ENCODE measurements around the gene CADPS. TPM values are rescaled to one million over a fixed set of nuclear protein-coding genes. Genes with fewer than 3 reads are reported as not detected.
A peak's percentile ranks its signal among the peaks of the same experiment; 100 is the strongest.

Gene CADPS
- polyA plus RNA-seq, 1 of the 3 experiments (the other 2 are of a cell fraction) = 5.8 TPM

GRCh38 chr3:62873451-62873760 lies 1.8 kb downstream of the CADPS start:
- Histone ChIP-seq H3K4me3 (ENCODE audit: low read depth in 2 of 2, low read length in 1 of 2) (peak overlapping the region; percentile 61 to 66), H4K20me1 (ENCODE audit: insufficient read depth) (no peaks in the 10 kb centered on the region), H3K4me2 (peak overlapping the region; percentile 83), H2AFZ (ENCODE audit: low read depth) (peak overlapping the region; percentile 84; the same call in 1 of the 2 replicates), H3K36me3 (replicated peaks in 1 of 2; ENCODE audit: control insufficient read depth in 1 of 2, insufficient read depth in 2 of 2, low read length in 1 of 2) (no peaks in the 10 kb centered on the region), H3K9ac (peak overlapping the region; percentile 45; the same call in 1 of the 2 replicates), H3K9me3 (no peaks in the 10 kb centered on the region), H3K9me2 (no peaks in the 10 kb centered on the region), H3K27ac (ENCODE audit: low read depth in 2 of 2, low read length in 1 of 2) (peak overlapping the region; percentile 62 to 63; a peak in 3 of 4 replicates), H3K27me3 (ENCODE audit: insufficient read depth) (no peaks in the 10 kb centered on the region), H3K4me1 (ENCODE audit: control insufficient read depth in 1 of 2, insufficient read depth in 2 of 2, low read depth in 1 of 2, low read length in 1 of 2) (peaks cover 0 to 15% of the 10 kb centered on the region in 2 experiments; a peak in 2 of 4 replicates), H3K79me2 (ENCODE audit: insufficient read depth) (no peaks in the 10 kb centered on the region; the same call in 1 of the 2 replicates), H3F3A (replicated peaks; ENCODE audit: insufficient read depth) (peaks cover 20% of the 10 kb centered on the region)
- POLR2A ChIA-PET = interaction anchor here (0.9 kb wide), 1 partner anchor 13 kb away, joined by 3 read pairs; no protein-coding TSS in a partner anchor
- DNase-seq = no peak
- TF ChIP-seq FOXM1 (IDR thresholded peaks at IDR 0.05; ENCODE audit: low read depth) (no peak), FOSL2 (IDR thresholded peaks at IDR 0.05; ENCODE audit: borderline replicate concordance, low read depth) (no peak), NRF1 (IDR thresholded peaks at IDR 0.05; ENCODE audit: low read depth, low read length) (no peak), USF2 (IDR thresholded peaks at IDR 0.05; ENCODE audit: borderline replicate concordance, low read depth, low read length) (no peak), EZH2phosphoT487 (IDR thresholded peaks at IDR 0.05; ENCODE audit: borderline replicate concordance, low read depth) (no peak), ZBTB33 (IDR thresholded peaks at IDR 0.05; ENCODE audit: borderline replicate concordance, low read depth) (no peak), MXI1 (IDR thresholded peaks at IDR 0.05; ENCODE audit: low read depth, low read length) (no peak), GATA2 (CRISPR knock-in tag; IDR thresholded peaks at IDR 0.05) (0 out of 2 replicates have a peak, but pooled peaks have one; percentile 64), TCF12 (IDR thresholded peaks at IDR 0.05) (peak; percentile 33; the same call in 1 of the 2 replicates), SMC3 (IDR thresholded peaks at IDR 0.05; ENCODE audit: low read depth, low read length) (no peak), RCOR1 (IDR thresholded peaks at IDR 0.05; ENCODE audit: low read length) (no peak)
- CTCF ChIA-PET = interaction anchor here (0.7 to 6.6 kb wide), 20 partner anchors 10 to 355 kb away, joined by 3 to 57 read pairs (median 4); no protein-coding TSS in a partner anchor
- WGBS (ENCODE audit: low lambda C conversion rate) = 21% methylated on average over 4 of the region's 4 CpGs

GRCh38 chr3:62872318-62872717 lies 2.9 kb downstream of the CADPS start:
- TF ChIP-seq IRF3 (IDR thresholded peaks at IDR 0.05; ENCODE audit: low read depth, low read length) (no peak), TEAD4 (IDR thresholded peaks at IDR 0.05; ENCODE audit: borderline replicate concordance, insufficient read depth) (no peak), GABPA (IDR thresholded peaks at IDR 0.05; ENCODE audit: low read depth) (no peak), TCF12 (IDR thresholded peaks at IDR 0.05) (no peak), CHD2 (IDR thresholded peaks at IDR 0.05; ENCODE audit: low read length, partially characterized antibody) (no peak), SIN3A (IDR thresholded peaks at IDR 0.05; ENCODE audit: borderline replicate concordance, low read depth, low read length) (no peak), RAD21 (IDR thresholded peaks at IDR 0.05; ENCODE audit: low read length) (no peak), NFIC (IDR thresholded peaks at IDR 0.05; ENCODE audit: borderline replicate concordance) (no peak)
- Histone ChIP-seq H3K4me1 (ENCODE audit: control insufficient read depth in 1 of 2, insufficient read depth in 2 of 2, low read depth in 1 of 2, low read length in 1 of 2) (peaks cover 0 to 15% of the 10 kb centered on the region in 2 experiments; a peak in 2 of 4 replicates), H3K27me3 (ENCODE audit: insufficient read depth) (no peaks in the 10 kb centered on the region), H4K20me1 (ENCODE audit: insufficient read depth) (no peaks in the 10 kb centered on the region), H3F3A (replicated peaks; ENCODE audit: insufficient read depth) (peaks cover 21% of the 10 kb centered on the region), H3K9me3 (no peaks in the 10 kb centered on the region), H3K4me2 (no peak overlapping the region; the same call in 1 of the 2 replicates), H2AFZ (ENCODE audit: low read depth) (no peak overlapping the region), H3K9me2 (no peaks in the 10 kb centered on the region), H3K36me3 (replicated peaks in 1 of 2; ENCODE audit: control insufficient read depth in 1 of 2, insufficient read depth in 2 of 2, low read length in 1 of 2) (no peaks in the 10 kb centered on the region), H3K79me2 (ENCODE audit: insufficient read depth) (no peaks in the 10 kb centered on the region; the same call in 1 of the 2 replicates), H3K9ac (no peak overlapping the region; the same call in 1 of the 2 replicates), H3K27ac (ENCODE audit: low read depth in 2 of 2, low read length in 1 of 2) (peak overlapping the region in 1 of 2 experiments; percentile 63; a peak in 1 of 4 replicates), H3K4me3 (ENCODE audit: low read depth in 2 of 2, low read length in 1 of 2) (no peak overlapping the region)
- POLR2A ChIA-PET = no interaction called here
- DNase-seq = no peak
- CTCF ChIA-PET = interaction anchor here (0.8 to 6.6 kb wide), 5 partner anchors 23 to 333 kb away, joined by 3 to 57 read pairs (median 3); no protein-coding TSS in a partner anchor
- WGBS (ENCODE audit: low lambda C conversion rate) = 65% methylated on average over 1 of the region's 1 CpG

All from SK-N-SH (cell line).